ENCODE data around the gene SLC25A18.

SLC25A18 gene

GRCh38 chr22:17566776-17567175, 3.5 kb downstream of the SLC25A18 start:
- Histone ChIP-seq H3K4me1 (ENCODE audit: control insufficient read depth in 5 of 5, insufficient read depth in 5 of 5, low read length in 5 of 5) (peaks cover 19 to 63% (median 57%) of the 10 kb centered on the region in 5 donors), H3K27ac (ENCODE audit: low read depth, low read length) (peak overlapping the region; percentile 42), H3K27me3 (ENCODE audit: control insufficient read depth in 5 of 5, insufficient read depth in 4 of 5, low read length in 5 of 5) (no peaks in the 10 kb centered on the region), H3K9me3 (ENCODE audit: control insufficient read depth in 5 of 5, low read length in 5 of 5) (no peaks in the 10 kb centered on the region), H3K9ac (ENCODE audit: low read length in 5 of 5) (peak overlapping the region in 1 of 5 donors; percentile 11), H3K36me3 (ENCODE audit: control insufficient read depth in 5 of 5, insufficient read depth in 5 of 5, low read length in 5 of 5) (no peaks in the 10 kb centered on the region), H3K4me3 (ENCODE audit: low read depth in 1 of 5, low read length in 5 of 5) (no peak overlapping the region)

- no peaks in the 10 kb centered on the region for H3K9me3 ChIP-seq (ENCODE audit: control insufficient read depth in 5 of 5, low read length in 5 of 5)
- H3K4me3 ChIP-seq (ENCODE audit: low read depth in 1 of 5, low read length in 5 of 5) = peak overlapping the region; percentile 40 to 60 (median 56)
- peak overlapping the region in 3 of 5 donors; percentile 6 to 54 (median 9) for H3K9ac ChIP-seq (ENCODE audit: low read length in 5 of 5)
Measured at GRCh38 chr22:17569971-17570511, 6.7 kb downstream of the SLC25A18 start.

GRCh38 chr22:17570851-17571631, 7.7 kb downstream of the SLC25A18 start:
- Histone ChIP-seq H3K9ac (ENCODE audit: low read length in 5 of 5) (peak overlapping the region; percentile 14 to 69 (median 57)), H3K36me3 (ENCODE audit: control insufficient read depth in 5 of 5, insufficient read depth in 5 of 5, low read length in 5 of 5) (no peaks in the 10 kb centered on the region), H3K4me1 (ENCODE audit: control insufficient read depth in 5 of 5, insufficient read depth in 5 of 5, low read length in 5 of 5) (peaks cover 14 to 35% (median 30%) of the 10 kb centered on the region in 5 donors), H3K27ac (ENCODE audit: low read depth, low read length) (peak overlapping the region; percentile 90), H3K4me3 (ENCODE audit: low read depth in 1 of 5, low read length in 5 of 5) (peak overlapping the region; percentile 54 to 75 (median 58)), H3K27me3 (ENCODE audit: control insufficient read depth in 5 of 5, insufficient read depth in 4 of 5, low read length in 5 of 5) (no peaks in the 10 kb centered on the region), H3K9me3 (ENCODE audit: control insufficient read depth in 5 of 5, low read length in 5 of 5) (no peaks in the 10 kb centered on the region)

More at GRCh38 chr22:17569971-17570511, 6.7 kb downstream of the SLC25A18 start:
- H3K36me3 ChIP-seq (ENCODE audit: control insufficient read depth in 5 of 5, insufficient read depth in 5 of 5, low read length in 5 of 5) = no peaks in the 10 kb centered on the region
- H3K27ac ChIP-seq (ENCODE audit: low read depth, low read length) = peak overlapping the region; percentile 90
- no peaks in the 10 kb centered on the region for H3K27me3 ChIP-seq (ENCODE audit: control insufficient read depth in 5 of 5, insufficient read depth in 4 of 5, low read length in 5 of 5)
- peaks cover 11 to 40% (median 35%) of the 10 kb centered on the region in 5 donors for H3K4me1 ChIP-seq (ENCODE audit: control insufficient read depth in 5 of 5, insufficient read depth in 5 of 5, low read length in 5 of 5)

GRCh38 chr22:17575151-17575550, 11.9 kb downstream of the SLC25A18 start:
- H3K9ac ChIP-seq (ENCODE audit: low read length in 5 of 5) = no peak overlapping the region

GRCh38 chr22:17575681-17576080, 12.4 kb downstream of the SLC25A18 start:
- H3K9me3 ChIP-seq (ENCODE audit: control insufficient read depth in 5 of 5, low read length in 5 of 5) = no peaks in the 10 kb centered on the region
- H3K27ac ChIP-seq (ENCODE audit: low read depth, low read length) = no peak overlapping the region
- no peak overlapping the region for H3K9ac ChIP-seq (ENCODE audit: low read length in 5 of 5)
- H3K36me3 ChIP-seq (ENCODE audit: control insufficient read depth in 5 of 5, insufficient read depth in 5 of 5, low read length in 5 of 5) = peaks cover 0 to 3% (median 2%) of the 10 kb centered on the region in 5 donors
- peaks cover 9 to 19% (median 13%) of the 10 kb centered on the region in 5 donors for H3K4me1 ChIP-seq (ENCODE audit: control insufficient read depth in 5 of 5, insufficient read depth in 5 of 5, low read length in 5 of 5)
- no peaks in the 10 kb centered on the region for H3K27me3 ChIP-seq (ENCODE audit: control insufficient read depth in 5 of 5, insufficient read depth in 4 of 5, low read length in 5 of 5)
- H3K4me3 ChIP-seq (ENCODE audit: low read depth in 1 of 5, low read length in 5 of 5) = no peak overlapping the region

More at GRCh38 chr22:17575151-17575550, 11.9 kb downstream of the SLC25A18 start:
- no peaks in the 10 kb centered on the region for H3K9me3 ChIP-seq (ENCODE audit: control insufficient read depth in 5 of 5, low read length in 5 of 5)
- no peaks in the 10 kb centered on the region for H3K27me3 ChIP-seq (ENCODE audit: control insufficient read depth in 5 of 5, insufficient read depth in 4 of 5, low read length in 5 of 5)
- peaks cover 0 to 3% (median 2%) of the 10 kb centered on the region in 5 donors for H3K36me3 ChIP-seq (ENCODE audit: control insufficient read depth in 5 of 5, insufficient read depth in 5 of 5, low read length in 5 of 5)
- H3K4me1 ChIP-seq (ENCODE audit: control insufficient read depth in 5 of 5, insufficient read depth in 5 of 5, low read length in 5 of 5) = peaks cover 11 to 24% (median 19%) of the 10 kb centered on the region in 5 donors
- no peak overlapping the region for H3K4me3 ChIP-seq (ENCODE audit: low read depth in 1 of 5, low read length in 5 of 5)
- no peak overlapping the region for H3K27ac ChIP-seq (ENCODE audit: low read depth, low read length)

- Histone ChIP-seq H3K9ac (ENCODE audit: low read length in 5 of 5) (no peak overlapping the region), H3K27ac (ENCODE audit: low read depth, low read length) (no peak overlapping the region)
Measured at GRCh38 chr22:17576470-17576869, 13.2 kb downstream of the SLC25A18 start.

GRCh38 chr22:17578136-17578754, 14.9 kb downstream of the SLC25A18 start:
- Histone ChIP-seq H3K9ac (ENCODE audit: low read length in 5 of 5) (no peak overlapping the region), H3K4me3 (ENCODE audit: low read depth in 1 of 5, low read length in 5 of 5) (no peak overlapping the region), H3K27me3 (ENCODE audit: control insufficient read depth in 5 of 5, insufficient read depth in 4 of 5, low read length in 5 of 5) (no peaks in the 10 kb centered on the region), H3K36me3 (ENCODE audit: control insufficient read depth in 5 of 5, insufficient read depth in 5 of 5, low read length in 5 of 5) (peaks cover 0 to 9% (median 4%) of the 10 kb centered on the region in 5 donors), H3K9me3 (ENCODE audit: control insufficient read depth in 5 of 5, low read length in 5 of 5) (no peaks in the 10 kb centered on the region), H3K4me1 (ENCODE audit: control insufficient read depth in 5 of 5, insufficient read depth in 5 of 5, low read length in 5 of 5) (peaks cover 0 to 5% (median 3%) of the 10 kb centered on the region in 5 donors), H3K27ac (ENCODE audit: low read depth, low read length) (peak overlapping the region; percentile 41)

More at GRCh38 chr22:17576470-17576869, 13.2 kb downstream of the SLC25A18 start:
- Histone ChIP-seq H3K4me1 (ENCODE audit: control insufficient read depth in 5 of 5, insufficient read depth in 5 of 5, low read length in 5 of 5) (peaks cover 3 to 13% (median 10%) of the 10 kb centered on the region in 5 donors), H3K27me3 (ENCODE audit: control insufficient read depth in 5 of 5, insufficient read depth in 4 of 5, low read length in 5 of 5) (no peaks in the 10 kb centered on the region), H3K36me3 (ENCODE audit: control insufficient read depth in 5 of 5, insufficient read depth in 5 of 5, low read length in 5 of 5) (peaks cover 0 to 6% (median 2%) of the 10 kb centered on the region in 5 donors), H3K9me3 (ENCODE audit: control insufficient read depth in 5 of 5, low read length in 5 of 5) (no peaks in the 10 kb centered on the region), H3K4me3 (ENCODE audit: low read depth in 1 of 5, low read length in 5 of 5) (no peak overlapping the region)

- Histone ChIP-seq H3K27me3 (ENCODE audit: control insufficient read depth in 5 of 5, insufficient read depth in 4 of 5, low read length in 5 of 5) (no peaks in the 10 kb centered on the region), H3K4me3 (ENCODE audit: low read depth in 1 of 5, low read length in 5 of 5) (no peak overlapping the region), H3K4me1 (ENCODE audit: control insufficient read depth in 5 of 5, insufficient read depth in 5 of 5, low read length in 5 of 5) (peaks cover 0 to 5% (median 3%) of the 10 kb centered on the region in 5 donors), H3K9ac (ENCODE audit: low read length in 5 of 5) (no peak overlapping the region), H3K9me3 (ENCODE audit: control insufficient read depth in 5 of 5, low read length in 5 of 5) (no peaks in the 10 kb centered on the region), H3K36me3 (ENCODE audit: control insufficient read depth in 5 of 5, insufficient read depth in 5 of 5, low read length in 5 of 5) (peaks cover 0 to 11% (median 5%) of the 10 kb centered on the region in 5 donors), H3K27ac (ENCODE audit: low read depth, low read length) (no peak overlapping the region)
Measured at GRCh38 chr22:17579535-17579981, 16.3 kb downstream of the SLC25A18 start.

- H3K9me3 ChIP-seq (ENCODE audit: control insufficient read depth in 5 of 5, low read length in 5 of 5) = no peaks in the 10 kb centered on the region
- peaks cover 0 to 11% (median 5%) of the 10 kb centered on the region in 5 donors for H3K36me3 ChIP-seq (ENCODE audit: control insufficient read depth in 5 of 5, insufficient read depth in 5 of 5, low read length in 5 of 5)
- H3K4me1 ChIP-seq (ENCODE audit: control insufficient read depth in 5 of 5, insufficient read depth in 5 of 5, low read length in 5 of 5) = peaks cover 0 to 5% (median 3%) of the 10 kb centered on the region in 5 donors
- H3K27me3 ChIP-seq (ENCODE audit: control insufficient read depth in 5 of 5, insufficient read depth in 4 of 5, low read length in 5 of 5) = no peaks in the 10 kb centered on the region
- H3K27ac ChIP-seq (ENCODE audit: low read depth, low read length) = no peak overlapping the region
- no peak overlapping the region for H3K4me3 ChIP-seq (ENCODE audit: low read depth in 1 of 5, low read length in 5 of 5)
- no peak overlapping the region for H3K9ac ChIP-seq (ENCODE audit: low read length in 5 of 5)
Measured at GRCh38 chr22:17580441-17581031, 17.2 kb downstream of the SLC25A18 start.

All from subcutaneous abdominal adipose tissue (tissue), 5 donors.